Activated CD8-positive, alpha-beta memory T cell treated with anti-CD3 and anti-CD28 coated beads, Interleukin-2, amount 50 U/mL, for 24 hours (primary cell): ENCODE measurements around the gene SMARCA2.

Experiments used
- DNase-seq: peaks from one replicate; pipeline ENCODE4 v3.0.0-alpha.2; 2020; ENCODE audit errors: extremely low read depth

Gene SMARCA2

GRCh38 chr9:2210201-2210600, 195.1 kb downstream of the SMARCA2 start:
- no peak for DNase-seq

DNA sequence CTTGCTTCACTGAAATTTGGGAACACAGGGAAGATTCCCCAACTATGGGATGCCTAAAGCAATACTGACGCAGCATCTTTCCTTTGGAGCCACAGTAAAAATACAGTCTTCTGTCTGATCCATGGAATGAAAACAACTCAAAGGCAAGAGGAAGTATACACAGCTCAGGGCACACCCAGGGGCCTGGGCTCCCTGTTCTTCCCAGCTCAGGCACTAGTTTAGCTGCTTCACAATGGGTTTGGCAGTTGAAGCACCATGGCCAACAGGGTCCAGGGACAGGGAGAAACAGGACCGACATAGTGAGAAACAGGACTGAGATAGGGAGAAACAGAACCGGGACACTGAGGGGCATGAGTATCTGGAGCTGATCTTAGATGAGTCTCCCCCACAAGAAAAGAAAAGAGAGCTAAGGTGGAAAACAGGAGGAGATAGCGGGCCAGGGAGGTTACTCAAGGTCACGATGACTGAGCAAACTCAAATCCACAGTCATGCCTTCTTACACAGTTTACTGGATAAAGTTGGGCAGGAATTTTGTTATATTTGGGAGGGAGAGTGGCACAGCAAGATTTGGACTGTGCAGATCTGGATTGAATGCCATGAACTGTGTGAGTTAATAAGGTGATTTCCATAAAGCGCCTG, 198.8 kb downstream of the SMARCA2 start:
- DNase-seq: no peak

DNA sequence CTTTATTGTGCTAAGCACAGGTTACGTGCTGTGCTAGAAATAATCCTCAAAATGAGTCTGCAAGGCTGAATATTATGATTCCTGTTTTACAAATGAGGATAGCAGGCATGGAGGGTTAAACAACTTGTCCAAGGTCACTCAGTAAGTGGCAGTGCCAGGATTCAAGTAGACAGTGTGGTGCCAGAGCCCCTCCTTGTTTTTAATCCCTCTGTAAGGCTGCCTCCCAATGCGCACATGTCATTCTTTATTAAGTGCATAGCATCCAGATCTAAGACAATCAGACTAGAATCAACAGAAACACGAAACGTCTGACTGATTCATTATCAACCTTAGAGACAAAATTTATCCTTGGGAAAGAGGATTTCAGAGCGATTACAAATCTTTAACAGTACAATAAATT, 199.6 kb downstream of the SMARCA2 start:
- no peak for DNase-seq

DNA sequence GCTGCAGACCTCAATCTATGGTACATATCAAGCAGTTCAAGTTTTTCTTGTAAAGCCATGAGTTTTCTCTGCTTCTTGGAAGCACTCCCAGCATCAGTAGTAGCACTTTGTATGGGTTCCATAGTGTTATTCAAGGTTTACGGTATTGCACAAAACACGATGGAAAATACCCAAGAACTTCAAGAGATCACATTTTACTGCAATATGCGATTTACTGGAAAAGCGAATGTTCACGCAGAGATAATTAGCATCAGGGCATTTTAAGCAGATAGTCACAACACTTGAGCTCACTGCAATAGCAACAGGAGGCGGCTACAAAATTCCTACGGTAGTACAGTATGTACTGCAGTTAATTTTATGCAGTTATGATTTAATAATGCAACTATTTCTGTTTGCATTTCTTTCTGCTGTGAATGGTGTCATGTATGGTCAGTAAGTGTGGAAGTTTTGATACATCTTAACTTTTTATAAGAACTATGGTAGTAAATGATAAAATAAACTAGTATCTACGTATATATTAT, 200.8 kb downstream of the SMARCA2 start:
- no peak for DNase-seq

DNA sequence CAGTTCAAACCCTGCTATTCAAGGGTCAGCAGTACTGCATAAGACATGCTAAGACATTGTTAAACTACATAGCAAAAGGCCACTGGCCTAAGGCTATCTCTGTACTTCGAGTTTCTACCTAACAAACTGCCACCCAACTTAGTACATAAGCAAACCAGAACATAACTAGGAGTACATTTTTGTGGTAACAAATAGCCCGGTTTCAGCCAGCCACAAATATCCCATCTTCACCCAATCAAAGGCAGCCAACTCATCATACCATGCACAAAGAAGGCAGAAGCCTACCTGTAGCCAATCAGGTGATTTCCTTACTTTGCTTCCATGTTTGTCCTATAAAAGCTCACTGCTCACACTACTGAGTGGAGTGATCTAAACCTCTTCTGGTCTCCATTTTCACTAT, 201.4 kb downstream of the SMARCA2 start:
- no peak for DNase-seq

DNA sequence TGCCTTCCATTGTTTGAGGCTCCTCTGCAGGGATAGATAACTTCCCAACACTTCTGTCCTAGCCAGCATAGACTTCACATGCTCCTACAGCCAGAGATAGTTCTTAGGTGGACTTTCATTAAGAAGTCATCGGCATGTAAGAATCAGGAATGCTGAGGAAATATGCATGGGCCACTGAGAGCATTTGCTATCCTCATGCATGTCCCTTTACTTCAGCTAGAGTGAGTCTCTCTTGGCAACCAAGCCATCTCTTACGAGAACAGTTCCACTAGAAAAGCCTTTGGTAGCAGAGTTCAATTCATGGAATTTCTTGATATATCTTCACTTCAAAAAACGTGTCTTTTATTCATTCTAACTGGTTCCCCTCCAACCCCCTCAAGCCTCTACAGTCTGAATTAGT, 202.4 kb downstream of the SMARCA2 start:
- no peak for DNase-seq

- DNase-seq: no peak
These were observed 204.9 kb downstream of the SMARCA2 start for GRCh38 chr9:2220036-2220435.

- DNase-seq: no peak
These were observed 212.2 kb downstream of the SMARCA2 start for GRCh38 chr9:2227144-2227867.

- no peak for DNase-seq
These were observed 213.0 kb downstream of the SMARCA2 start for GRCh38 chr9:2228132-2228531.

DNA sequence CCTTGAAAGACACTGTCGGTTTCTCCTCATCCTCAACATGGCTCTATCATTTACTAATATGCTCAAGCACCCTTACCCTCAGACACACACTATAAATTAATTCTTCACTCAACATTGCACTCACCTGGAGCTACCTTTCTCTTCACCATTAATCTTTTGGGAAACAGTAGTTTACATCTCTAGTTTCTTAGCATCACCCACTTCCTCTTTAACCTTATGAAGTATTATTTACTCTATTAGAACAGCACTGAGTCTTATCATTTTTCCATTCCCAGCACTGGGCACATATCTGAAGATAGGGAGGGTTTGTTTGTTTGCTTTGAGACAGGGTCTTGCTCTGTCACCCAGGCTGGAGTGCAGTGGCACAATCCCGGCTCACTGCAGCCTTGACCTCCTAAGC, 213.5 kb downstream of the SMARCA2 start:
- DNase-seq: no peak

GRCh38 chr9:2229109-2229721, 214.1 kb downstream of the SMARCA2 start:
- DNase-seq: no peak

- DNase-seq: no peak
These were observed 215.2 kb downstream of the SMARCA2 start for GRCh38 chr9:2230362-2230761.

DNA sequence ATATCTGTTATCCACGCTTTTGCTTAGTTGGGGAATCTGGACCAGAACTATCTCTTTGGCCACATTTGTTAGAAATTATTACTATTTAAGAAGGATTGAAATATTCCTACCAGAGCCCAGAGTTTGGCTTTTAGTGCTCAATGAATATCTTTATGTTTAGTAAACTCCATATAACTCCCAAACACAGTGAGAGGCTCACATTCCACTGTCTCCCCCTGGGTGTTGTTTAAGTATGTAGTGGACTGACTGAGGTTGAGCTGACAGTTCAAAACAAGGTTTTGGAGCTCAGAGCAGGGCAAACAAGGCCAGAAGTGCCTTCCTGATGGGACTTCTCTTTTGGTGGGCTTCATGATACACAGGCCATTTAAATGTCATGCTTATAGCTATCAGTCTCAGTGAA, 216.0 kb downstream of the SMARCA2 start:
- DNase-seq: no peak

GRCh38 chr9:2231829-2232228, 216.7 kb downstream of the SMARCA2 start:
- DNase-seq: no peak

GRCh38 chr9:2233274-2233673, 218.1 kb downstream of the SMARCA2 start:
- no peak for DNase-seq

DNA sequence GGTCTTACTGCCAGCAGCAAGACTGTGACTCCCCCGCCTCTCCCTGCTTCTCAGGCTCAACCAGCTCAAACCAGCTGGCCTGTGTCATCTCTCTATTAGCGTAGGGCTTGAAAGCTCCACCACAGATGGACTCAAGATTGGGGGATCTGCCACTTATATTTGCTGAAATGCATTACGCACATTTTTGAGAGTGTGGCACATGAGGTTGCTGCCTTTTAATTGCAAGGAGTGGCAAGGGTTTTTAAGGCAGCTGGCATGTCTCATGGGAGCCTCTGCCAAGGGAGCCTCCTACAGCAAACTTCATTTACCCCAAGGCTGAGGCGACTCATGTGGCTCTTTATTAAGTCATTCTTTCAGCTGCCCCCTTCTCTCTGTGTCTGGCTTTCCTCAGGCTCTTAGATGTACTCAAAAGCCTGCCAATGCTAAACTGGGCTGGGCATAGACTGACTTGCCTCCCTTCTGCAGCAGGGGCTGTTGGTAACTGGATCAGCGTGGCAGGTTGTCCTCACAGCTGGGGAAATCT, 219.3 kb downstream of the SMARCA2 start:
- DNase-seq: no peak

DNA sequence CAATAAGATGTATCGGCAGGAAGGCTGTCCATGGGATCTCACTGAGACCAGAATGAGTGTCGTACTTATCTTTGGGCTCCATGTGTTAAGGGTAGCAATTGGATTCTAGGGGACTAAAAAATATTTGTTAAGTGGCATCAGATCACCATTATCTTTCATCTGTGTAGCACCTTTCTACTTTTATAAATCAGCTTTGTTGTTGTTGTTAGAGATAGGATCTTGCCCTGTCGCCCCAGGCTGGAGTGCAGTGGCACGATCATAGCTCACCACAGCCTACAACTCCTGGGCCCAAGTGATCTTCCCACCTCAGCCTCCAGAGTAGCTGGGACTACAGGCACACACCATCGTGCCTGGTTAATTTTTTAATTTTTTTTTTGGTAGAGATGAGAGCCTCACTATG, 220.5 kb downstream of the SMARCA2 start:
- no peak for DNase-seq

GRCh38 chr9:2236850-2237249, 221.7 kb downstream of the SMARCA2 start:
- DNase-seq: no peak

GRCh38 chr9:2241461-2241835, 226.3 kb downstream of the SMARCA2 start:
- no peak for DNase-seq

- peak; percentile 15 for DNase-seq
These were observed 226.9 kb downstream of the SMARCA2 start for GRCh38 chr9:2241836-2242741.

DNA sequence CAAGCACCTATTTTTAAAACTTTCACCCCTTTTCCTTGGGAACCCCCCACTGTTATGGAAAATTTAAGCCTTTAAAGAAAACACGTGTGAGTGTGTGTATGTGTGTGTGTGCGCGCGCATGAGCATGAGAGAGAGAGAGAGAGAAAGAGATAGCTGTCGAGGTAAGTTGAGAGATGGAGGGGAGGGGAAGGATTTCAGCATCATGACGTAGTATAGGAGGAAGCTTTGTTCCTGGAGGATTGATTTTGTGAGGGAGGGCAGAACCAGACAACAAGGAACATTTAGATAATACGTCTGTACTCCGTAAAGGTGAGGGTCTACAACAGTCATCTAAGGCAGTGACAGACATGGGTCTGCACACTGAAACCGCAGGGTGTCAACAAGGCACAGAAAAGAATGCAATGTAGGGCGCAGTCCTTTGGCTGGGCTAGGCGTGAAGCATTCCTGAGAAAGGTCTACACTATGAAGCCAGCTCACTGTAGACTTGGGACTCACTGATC, 227.7 kb downstream of the SMARCA2 start:
- no peak for DNase-seq
